Activated naive CD8-positive, alpha-beta T cell (primary cell): Measurements from ENCODE around the gene DMBT1.

ENCODE experiments used
- H3K27ac Mint-ChIP-seq: one replicate; pipeline ENCODE4 v1.8.0; 2021; ENCODE audit warnings: mixed read lengths
- H3K27me3 Mint-ChIP-seq: one replicate; pipeline ENCODE4 v1.8.0; 2021; ENCODE audit warnings: mixed read lengths
- H3K36me3 Mint-ChIP-seq: one replicate; pipeline ENCODE4 v1.8.0; 2021; ENCODE audit warnings: mixed read lengths
- H3K4me1 Mint-ChIP-seq: one replicate; pipeline ENCODE4 v1.8.0; 2021; ENCODE audit warnings: low read depth, mixed read lengths
- H3K4me3 Mint-ChIP-seq: one replicate; pipeline ENCODE4 v1.8.0; 2021; ENCODE audit warnings: mild to moderate bottlenecking, mixed read lengths
- H3K9me3 Mint-ChIP-seq: one replicate; pipeline ENCODE4 v1.8.0; 2021; ENCODE audit warnings: low read depth, mixed read lengths

The DMBT1 gene

DNA sequence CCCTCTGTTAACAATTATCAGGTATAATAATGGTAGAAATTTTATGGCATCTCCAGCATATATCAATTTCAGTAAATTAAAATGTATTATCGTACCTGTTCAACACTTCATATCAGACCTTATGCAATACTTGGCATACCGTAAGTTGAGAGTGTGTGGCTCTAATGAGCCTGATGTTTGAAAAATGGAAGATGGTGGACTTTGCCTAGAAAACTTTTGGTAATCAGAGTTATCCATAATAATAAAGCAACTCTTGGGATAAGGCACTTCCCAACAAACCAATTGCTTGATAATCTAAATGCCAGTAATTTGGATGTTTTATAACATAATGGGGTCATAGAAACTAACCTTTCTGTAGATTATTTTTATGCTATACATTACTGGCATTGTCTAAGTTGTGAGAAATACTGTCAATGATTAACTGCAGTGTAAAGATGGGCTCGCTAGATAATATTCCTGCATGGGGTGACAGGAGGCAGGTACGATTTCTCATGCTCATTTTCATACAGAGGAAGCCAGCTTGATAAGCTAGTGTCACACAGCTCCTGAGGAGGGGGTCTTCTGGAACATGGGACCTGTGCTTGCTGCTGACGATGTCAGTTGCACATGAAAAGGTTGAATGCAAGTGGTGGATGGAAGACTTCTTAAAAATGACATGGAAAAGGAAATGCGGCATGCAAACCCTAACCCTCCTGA lies 27.8 kb upstream of the DMBT1 start:
- no peak overlapping the region for H3K4me3 Mint-ChIP-seq
- peaks cover 6% of the 10 kb centered on the region for H3K36me3 Mint-ChIP-seq
- H3K27me3 Mint-ChIP-seq = peaks cover 4% of the 10 kb centered on the region
- no peak overlapping the region for H3K27ac Mint-ChIP-seq
- H3K9me3 Mint-ChIP-seq = no peaks in the 10 kb centered on the region
- no peaks in the 10 kb centered on the region for H3K4me1 Mint-ChIP-seq

DNA sequence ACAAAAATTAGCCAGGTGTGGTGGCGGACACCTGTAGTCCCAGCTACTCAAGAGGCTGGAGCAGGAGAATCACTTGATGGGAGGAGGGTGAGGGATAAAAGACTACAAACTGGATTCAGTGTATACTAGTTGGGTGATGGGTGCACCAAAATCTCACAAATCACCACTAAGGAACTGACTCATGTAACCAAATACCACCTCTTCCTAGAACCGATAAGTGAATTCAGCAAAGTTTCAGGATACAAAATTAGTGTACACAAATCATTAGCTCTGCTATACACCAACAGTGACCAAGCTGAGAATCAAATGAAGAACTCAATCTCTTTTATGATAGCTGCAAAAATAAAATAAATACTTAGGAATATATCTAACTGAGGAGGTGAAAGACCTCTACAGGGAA lies 23.0 kb upstream of the DMBT1 start:
- Mint-ChIP-seq H3K27ac (no peak overlapping the region), H3K36me3 (peaks cover 5% of the 10 kb centered on the region), H3K9me3 (no peaks in the 10 kb centered on the region), H3K4me3 (no peak overlapping the region), H3K27me3 (no peaks in the 10 kb centered on the region), H3K4me1 (peaks cover 27% of the 10 kb centered on the region)

DNA sequence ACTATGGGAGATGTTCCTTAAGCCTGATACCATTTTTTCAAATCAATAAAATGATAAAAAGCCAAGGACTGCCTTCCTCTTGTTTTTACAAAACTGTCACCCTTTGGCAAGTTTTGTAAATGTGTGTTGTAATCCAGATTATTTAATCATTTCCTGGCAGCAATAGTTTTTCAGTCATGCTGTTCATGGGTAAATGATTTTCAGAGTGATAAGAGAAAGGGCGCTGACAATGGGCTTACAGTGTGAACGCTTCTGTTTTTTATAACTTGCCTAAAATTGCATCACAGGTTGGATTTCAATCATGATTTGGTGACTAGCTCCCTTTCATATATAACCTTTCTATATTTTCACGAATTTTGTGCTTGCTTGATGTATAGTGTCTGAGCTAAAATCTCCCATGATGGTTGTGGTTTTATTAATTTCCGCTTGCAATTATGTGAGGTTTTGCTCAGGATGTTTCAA lies 19.0 kb upstream of the DMBT1 start:
- Mint-ChIP-seq H3K4me3 (no peak overlapping the region), H3K9me3 (no peaks in the 10 kb centered on the region), H3K4me1 (peaks cover 50% of the 10 kb centered on the region), H3K36me3 (peaks cover 5% of the 10 kb centered on the region), H3K27me3 (no peaks in the 10 kb centered on the region), H3K27ac (peak overlapping the region; percentile 7)

DNA sequence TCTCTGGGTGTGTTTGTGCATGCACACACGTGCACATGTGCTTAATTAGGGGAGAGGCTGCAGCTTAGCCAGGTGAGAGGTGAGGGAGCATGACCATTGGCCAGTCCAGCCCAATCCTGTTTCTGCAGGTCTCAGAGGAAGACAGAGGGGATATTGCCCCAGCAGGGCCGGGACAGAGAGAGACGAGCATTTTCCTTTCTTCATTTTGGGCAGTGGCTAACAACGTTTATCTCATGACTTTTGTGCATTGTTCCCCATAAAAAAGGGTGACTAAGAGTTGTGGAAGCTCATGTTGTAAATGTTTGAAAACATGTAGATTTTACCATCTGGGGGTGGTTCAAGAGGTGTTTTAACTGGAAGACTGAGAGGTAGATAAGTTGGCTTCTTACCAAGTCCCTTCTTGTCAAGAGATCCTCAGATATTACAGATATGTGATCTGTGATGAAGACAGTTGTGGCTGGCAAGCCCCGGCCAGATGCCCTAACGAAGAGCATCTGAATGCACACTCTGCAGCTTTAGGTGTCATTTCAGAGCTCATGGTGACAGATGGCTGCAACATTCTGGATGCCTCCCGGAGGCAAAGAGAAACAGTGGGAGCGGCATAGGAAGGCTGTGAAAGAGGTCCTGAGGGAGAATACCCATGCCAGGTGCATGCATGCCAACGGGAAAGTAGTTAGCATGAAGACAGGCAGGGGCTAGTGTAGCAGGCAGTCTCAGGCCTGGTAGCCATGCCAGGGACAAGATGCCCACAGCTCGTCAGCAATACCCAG lies 16.7 kb upstream of the DMBT1 start:
- Mint-ChIP-seq H3K4me1 (peaks cover 50% of the 10 kb centered on the region), H3K27me3 (no peaks in the 10 kb centered on the region), H3K27ac (no peak overlapping the region), H3K36me3 (no peaks in the 10 kb centered on the region), H3K4me3 (peak overlapping the region; percentile 1), H3K9me3 (no peaks in the 10 kb centered on the region)

DNA sequence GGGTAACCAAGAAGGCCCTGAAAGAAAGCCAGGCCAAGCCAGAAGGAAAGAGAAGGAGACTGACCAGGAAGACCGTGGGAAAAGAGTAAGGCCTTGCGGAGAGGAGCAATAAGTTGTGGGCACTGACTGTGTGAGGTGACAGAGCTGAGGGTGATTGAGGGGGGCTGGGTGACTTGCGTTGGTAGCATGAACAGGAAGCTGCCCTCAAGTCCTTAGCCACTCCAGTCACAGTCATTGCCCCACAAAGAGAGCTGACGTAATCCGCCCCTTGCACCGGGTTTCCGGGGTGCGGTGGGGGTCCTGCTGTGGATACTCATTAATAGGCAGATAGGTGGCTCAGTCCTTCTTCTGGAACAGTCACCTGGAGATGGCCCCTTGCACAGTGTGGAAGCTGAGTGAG lies 16.1 kb upstream of the DMBT1 start:
- Mint-ChIP-seq H3K9me3 (no peaks in the 10 kb centered on the region), H3K4me3 (peak overlapping the region; percentile 1), H3K36me3 (no peaks in the 10 kb centered on the region), H3K27me3 (no peaks in the 10 kb centered on the region), H3K4me1 (peaks cover 51% of the 10 kb centered on the region), H3K27ac (no peak overlapping the region)

DNA sequence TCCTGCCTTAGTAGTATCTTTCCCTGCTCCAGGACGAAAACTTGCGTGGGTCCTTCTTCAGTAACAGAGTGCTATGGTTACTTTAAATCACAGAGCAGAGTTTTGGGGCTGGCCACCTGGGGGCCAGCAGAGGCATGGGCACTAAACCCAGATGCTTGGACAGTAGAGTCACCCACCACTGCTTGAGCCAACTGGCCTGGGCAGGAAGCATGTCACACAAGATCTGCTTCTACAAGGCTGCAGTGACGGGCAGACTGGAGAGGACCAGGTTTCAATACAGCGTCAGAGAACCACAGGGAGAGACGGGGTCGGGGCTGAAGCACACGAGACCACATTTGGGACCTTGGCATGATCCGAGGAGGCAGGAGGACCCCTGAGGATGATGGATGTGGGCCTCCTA lies 14.3 kb upstream of the DMBT1 start:
- Mint-ChIP-seq H3K36me3 (no peaks in the 10 kb centered on the region), H3K9me3 (no peaks in the 10 kb centered on the region), H3K4me1 (peaks cover 46% of the 10 kb centered on the region), H3K27me3 (no peaks in the 10 kb centered on the region), H3K4me3 (no peak overlapping the region), H3K27ac (peak overlapping the region; percentile 28)

DNA sequence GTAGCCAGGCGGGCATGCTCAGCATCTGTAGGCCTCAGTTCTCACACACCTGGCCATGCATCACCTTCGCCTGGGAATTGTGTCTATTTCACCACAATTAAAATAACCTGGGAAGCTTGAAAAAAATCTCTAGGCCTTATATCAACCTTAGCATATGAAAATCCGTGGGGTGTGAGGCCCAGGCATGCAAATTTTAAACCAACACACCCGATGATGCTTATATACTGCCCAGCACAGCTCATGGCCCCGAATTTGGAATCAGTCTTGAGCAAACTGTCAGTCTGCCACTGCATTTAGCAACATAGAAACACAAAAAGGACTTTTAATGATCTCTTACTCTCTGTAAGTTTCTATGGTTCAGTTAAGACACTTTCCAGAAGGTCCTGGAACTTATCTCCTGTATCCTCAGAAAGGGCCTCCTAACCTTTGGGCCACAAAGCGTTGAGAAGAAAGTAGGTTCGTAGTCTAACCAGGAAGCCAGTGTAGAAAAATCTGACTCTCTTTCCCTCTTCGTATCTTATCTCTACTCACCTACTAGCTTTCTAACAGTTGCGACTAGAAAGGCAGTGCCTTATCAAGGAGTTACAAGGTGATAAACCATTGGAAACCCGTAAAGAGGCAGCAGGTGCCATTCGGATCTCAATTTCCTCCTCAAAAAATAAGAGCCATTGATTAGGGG lies 12.0 kb upstream of the DMBT1 start:
- Mint-ChIP-seq H3K27ac (no peak overlapping the region), H3K9me3 (no peaks in the 10 kb centered on the region), H3K27me3 (no peaks in the 10 kb centered on the region), H3K4me3 (no peak overlapping the region), H3K36me3 (no peaks in the 10 kb centered on the region), H3K4me1 (peaks cover 32% of the 10 kb centered on the region)

DNA sequence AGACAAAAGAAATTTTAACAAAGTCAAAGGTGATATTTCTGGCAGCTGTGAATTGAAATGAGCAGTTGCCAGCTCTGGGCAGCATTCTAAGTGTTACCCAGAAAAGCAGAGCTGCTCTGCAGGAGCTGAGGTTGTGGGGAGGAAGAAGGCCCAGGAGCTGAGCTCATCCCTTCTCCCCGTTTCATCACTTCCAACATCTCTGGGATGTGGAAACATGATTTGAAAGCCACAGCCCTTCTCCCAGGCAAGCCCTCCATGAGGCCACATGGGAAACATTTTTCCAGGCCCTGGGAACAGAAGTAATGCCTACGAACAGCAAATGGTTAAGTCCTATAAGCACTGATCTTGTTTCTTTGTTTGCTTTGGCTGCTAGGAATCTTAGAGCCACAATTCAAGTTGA lies 10.9 kb upstream of the DMBT1 start:
- peaks cover 22% of the 10 kb centered on the region for H3K4me1 Mint-ChIP-seq
- H3K9me3 Mint-ChIP-seq = no peaks in the 10 kb centered on the region
- no peak overlapping the region for H3K4me3 Mint-ChIP-seq
- no peak overlapping the region for H3K27ac Mint-ChIP-seq
- H3K36me3 Mint-ChIP-seq = no peaks in the 10 kb centered on the region
- no peaks in the 10 kb centered on the region for H3K27me3 Mint-ChIP-seq

DNA sequence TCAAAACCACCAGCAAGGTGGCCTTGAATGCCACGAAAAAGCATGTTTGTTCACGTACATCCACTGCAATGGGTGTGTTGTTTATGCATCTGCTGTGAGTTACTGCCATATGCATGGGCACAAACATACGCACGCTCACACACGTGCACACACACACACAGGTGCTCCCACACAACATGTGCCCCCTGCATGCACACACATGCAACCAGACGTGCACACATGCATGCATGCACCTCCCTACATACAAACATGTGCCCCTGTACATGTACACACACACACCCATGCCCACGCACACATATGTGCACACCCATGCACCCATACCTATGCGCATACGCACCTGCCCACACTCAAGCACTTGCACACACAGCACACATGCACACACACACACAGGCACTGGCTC lies 10.1 kb upstream of the DMBT1 start:
- H3K4me1 Mint-ChIP-seq = peaks cover 19% of the 10 kb centered on the region
- no peaks in the 10 kb centered on the region for H3K36me3 Mint-ChIP-seq
- no peak overlapping the region for H3K4me3 Mint-ChIP-seq
- no peaks in the 10 kb centered on the region for H3K27me3 Mint-ChIP-seq
- no peaks in the 10 kb centered on the region for H3K9me3 Mint-ChIP-seq
- H3K27ac Mint-ChIP-seq = no peak overlapping the region

DNA sequence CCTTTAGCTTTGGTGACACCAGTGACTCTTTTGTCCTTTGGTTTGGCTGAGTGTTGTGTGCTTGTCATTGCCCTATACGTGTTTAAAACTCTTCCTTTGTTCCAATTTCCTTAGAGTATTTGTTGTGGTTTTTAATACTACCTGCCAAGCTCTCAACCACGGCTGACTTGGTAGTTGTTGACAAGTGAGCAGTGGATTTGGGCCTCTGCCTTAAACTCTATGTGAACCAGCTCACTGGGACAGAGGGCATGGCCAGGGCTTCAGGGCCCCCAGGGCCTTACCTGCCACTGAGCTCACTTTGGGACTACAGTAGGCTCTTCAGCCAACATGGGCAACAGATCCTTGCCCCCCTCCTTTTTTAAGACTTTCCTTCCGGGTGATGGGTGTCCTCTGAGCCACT lies 9.6 kb upstream of the DMBT1 start:
- no peak overlapping the region for H3K4me3 Mint-ChIP-seq
- H3K27me3 Mint-ChIP-seq = no peaks in the 10 kb centered on the region
- H3K27ac Mint-ChIP-seq = peak overlapping the region; percentile 35
- H3K4me1 Mint-ChIP-seq = peaks cover 20% of the 10 kb centered on the region
- no peaks in the 10 kb centered on the region for H3K36me3 Mint-ChIP-seq
- H3K9me3 Mint-ChIP-seq = no peaks in the 10 kb centered on the region

DNA sequence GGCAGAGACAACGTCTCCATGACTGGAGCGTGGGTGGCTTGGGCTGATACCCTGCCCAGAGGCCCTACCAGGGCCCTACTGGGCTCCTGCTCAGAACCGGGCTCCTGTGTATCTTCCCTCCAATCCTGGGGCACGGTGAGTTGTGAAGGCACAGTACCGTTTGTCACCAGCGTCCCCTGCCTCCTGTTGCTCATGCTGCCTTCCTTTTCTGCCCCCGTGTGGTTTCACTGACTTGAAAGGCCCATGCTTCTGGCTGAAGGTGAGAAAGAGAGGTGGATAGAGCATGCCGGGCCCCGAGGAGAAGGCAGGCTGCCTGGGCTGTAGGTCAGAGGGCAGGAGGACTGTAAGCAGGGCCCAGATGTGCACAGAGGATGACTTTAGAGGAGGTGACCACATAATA lies 9.1 kb upstream of the DMBT1 start:
- H3K4me3 Mint-ChIP-seq = no peak overlapping the region

DNA sequence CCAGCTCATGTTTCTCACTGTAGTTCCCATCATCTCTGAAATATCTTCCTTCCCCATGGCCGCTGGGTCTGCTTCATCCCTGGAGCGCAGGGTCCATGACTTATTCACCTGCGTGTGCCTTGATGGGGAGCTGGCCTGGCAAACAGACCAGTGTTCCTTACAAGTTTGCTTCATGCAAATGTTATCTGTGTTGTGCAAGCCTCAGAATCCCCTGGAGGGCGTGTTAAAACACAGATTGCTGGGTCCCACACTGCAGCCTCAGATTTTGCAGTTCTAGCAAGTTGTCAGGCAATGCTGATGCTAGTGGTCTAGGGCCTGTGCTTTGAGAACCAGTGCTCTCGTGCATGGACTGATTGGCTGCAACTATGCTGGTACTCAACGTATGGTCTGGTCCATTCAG lies 7.2 kb upstream of the DMBT1 start:
- H3K4me1 Mint-ChIP-seq = peaks cover 28% of the 10 kb centered on the region
- no peaks in the 10 kb centered on the region for H3K36me3 Mint-ChIP-seq
- no peaks in the 10 kb centered on the region for H3K9me3 Mint-ChIP-seq
- no peak overlapping the region for H3K27ac Mint-ChIP-seq
- H3K27me3 Mint-ChIP-seq = no peaks in the 10 kb centered on the region
- no peak overlapping the region for H3K4me3 Mint-ChIP-seq

More for the DNA sequence above, 9.1 kb upstream of the DMBT1 start:
- Mint-ChIP-seq H3K9me3 (no peaks in the 10 kb centered on the region), H3K27ac (peak overlapping the region; percentile 7), H3K36me3 (no peaks in the 10 kb centered on the region), H3K4me1 (peaks cover 24% of the 10 kb centered on the region), H3K27me3 (no peaks in the 10 kb centered on the region)

DNA sequence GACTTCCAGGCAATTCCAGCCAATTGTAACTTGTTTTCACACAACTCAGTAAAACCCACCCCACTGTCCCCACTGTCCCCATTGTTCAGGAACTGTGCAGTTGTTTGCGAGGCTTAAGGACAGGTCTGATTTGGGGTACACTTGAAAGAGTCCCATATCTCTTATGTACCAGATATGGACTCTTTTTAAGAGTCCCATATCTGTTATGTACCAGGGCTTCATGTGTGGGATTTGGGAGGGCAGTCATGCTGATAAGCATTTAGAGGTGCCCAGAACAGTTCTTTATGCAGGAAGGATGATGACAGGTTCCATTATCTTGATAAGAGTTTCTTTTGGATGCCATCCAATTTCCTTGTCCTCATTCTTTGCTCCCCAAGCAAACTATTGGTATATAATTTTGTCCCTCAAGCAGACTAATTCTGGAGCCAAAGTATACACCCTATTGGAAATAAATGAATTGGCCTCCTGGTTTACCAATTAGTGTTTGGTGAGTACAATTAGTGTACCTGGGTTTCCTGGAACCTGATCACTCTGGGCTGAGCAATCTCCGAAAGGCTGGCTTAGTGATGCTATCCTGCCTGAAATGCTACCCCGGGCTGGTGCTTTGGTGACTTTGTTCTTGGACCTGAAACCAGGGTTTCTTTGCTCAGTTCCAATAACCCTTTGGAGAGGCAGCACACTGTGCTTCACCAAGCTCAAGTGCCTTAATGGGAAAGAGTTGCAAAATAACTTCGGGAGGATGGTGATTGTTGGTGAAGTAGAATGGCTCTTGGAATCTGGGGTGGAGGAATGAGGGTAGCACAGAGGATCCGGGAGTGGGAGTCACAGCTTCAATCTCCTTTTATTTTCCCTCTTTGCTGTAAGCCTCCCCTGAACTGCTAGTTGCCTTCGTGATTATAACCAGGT lies 6.2 kb upstream of the DMBT1 start:
- Mint-ChIP-seq H3K27ac (no peak overlapping the region), H3K27me3 (no peaks in the 10 kb centered on the region), H3K36me3 (no peaks in the 10 kb centered on the region), H3K4me1 (peaks cover 37% of the 10 kb centered on the region), H3K9me3 (no peaks in the 10 kb centered on the region), H3K4me3 (no peak overlapping the region)

DNA sequence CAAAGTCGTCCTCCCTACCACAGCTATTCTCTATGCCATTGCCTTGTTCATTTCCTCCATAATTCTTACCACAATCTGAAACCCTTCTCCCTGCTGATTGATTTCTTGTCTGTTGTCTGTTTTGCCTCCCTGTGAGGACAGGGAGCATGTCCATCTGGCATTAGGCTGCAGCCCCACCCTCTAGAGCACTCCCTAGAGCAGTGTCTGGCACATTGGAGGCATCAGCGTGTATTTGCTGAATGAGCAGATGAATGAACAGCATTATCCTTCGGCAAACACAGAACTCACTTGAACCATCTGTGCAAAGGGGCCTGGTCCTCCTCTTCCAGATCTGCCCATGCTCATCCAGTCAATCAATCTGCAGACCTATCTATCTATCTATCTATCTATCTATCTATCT lies 5.1 kb upstream of the DMBT1 start:
- no peaks in the 10 kb centered on the region for H3K36me3 Mint-ChIP-seq
- no peak overlapping the region for H3K27ac Mint-ChIP-seq
- H3K9me3 Mint-ChIP-seq = no peaks in the 10 kb centered on the region
- H3K4me1 Mint-ChIP-seq = peaks cover 43% of the 10 kb centered on the region
- no peaks in the 10 kb centered on the region for H3K27me3 Mint-ChIP-seq
- no peak overlapping the region for H3K4me3 Mint-ChIP-seq
